ENCODE results near the gene HIP1R. TPM values are rescaled to one million over a fixed set of nuclear protein-coding genes. Genes with fewer than 3 reads are reported as not detected.

HIP1R gene
- total and polyA plus RNA-seq, 2 of the 8 experiments (the other 6 are each of a cell fraction or from before 2014, with no cell fraction given), result 11.2 to 14.5 TPM

DNA sequence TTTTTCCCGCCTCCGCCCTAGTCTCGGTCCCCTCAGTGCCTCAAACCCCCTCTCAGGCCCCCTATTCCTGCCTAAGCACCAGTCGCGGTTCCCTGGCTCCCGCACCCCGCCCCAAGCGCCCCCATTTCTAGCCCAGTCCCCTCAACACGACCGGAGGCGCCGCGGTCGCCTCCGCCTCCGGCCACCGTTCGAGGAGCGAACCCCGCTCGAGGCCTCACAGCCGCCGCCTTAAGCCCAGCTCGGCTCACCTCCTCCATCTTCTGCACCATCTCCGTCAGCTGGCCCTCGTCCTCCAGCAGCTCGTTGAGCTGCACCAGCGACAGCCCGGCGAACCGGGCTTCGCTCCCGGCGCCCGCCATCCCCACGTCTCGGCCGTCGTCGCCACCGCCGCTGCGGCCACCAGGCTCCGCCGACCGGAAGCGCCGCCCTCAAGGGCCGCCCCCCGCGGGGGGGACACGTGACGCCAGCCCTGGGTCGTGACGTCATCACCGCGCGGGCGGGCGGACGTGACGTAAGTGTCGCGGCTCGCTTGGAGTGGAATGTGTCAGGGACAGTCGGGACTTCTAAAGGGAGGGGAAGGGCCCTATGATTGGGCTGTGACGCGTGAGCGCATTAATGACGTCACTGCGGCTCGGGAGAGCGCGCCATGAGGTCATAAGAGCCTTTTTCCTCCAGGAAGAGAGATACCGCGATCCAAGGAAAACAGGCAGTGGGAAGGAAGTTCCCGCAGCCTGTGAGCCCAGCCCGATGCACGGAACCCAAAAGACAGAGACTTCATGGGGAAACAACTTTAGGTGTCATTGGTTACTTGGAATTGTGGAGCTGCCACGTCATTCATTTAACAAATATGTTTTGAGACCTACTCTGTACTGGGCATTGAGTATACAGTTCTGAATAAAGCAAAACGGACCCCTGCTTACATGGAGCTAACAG, 60.7 kb downstream of the HIP1R start, which contains the start of gene VPS37B (continued):
- no peak for TF ChIP-seq RAD21 (IDR thresholded peaks at IDR 0.05 in 1 of 2, conservative IDR thresholded peaks at IDR 0.05 in 1 of 2; ENCODE audit: low read depth in 2 of 2, low read length in 2 of 2)
